RPMI7951 (cell line): Measurements from ENCODE around the gene WSCD2. TPM values are rescaled to one million over a fixed set of nuclear protein-coding genes. Genes with fewer than 3 reads are reported as not detected.
A peak's percentile ranks its signal among the peaks of the same experiment; 100 is the strongest.
"Not testable (repeated sequence)": the region's sequence is repeated elsewhere in the genome, so short reads cannot be mapped to it uniquely, and the experiment has no call there.

Experiments used
- DNase-seq: peaks from one replicate; pipeline ENCODE4 v3.0.0-alpha.2; 2012; ENCODE audit warnings: low read depth
- total RNA-seq: library from RNA; depleted of rRNA; stranded (reverse); fragments of >200 nt; shearing (Covaris generic); gene quantifications from 2 replicates; pipeline ENCODE4 v1.2.3, GENCODE V29; 2014

The WSCD2 gene
- total RNA-seq, 1 experiment from 2014 or later, result not detected

DNA sequence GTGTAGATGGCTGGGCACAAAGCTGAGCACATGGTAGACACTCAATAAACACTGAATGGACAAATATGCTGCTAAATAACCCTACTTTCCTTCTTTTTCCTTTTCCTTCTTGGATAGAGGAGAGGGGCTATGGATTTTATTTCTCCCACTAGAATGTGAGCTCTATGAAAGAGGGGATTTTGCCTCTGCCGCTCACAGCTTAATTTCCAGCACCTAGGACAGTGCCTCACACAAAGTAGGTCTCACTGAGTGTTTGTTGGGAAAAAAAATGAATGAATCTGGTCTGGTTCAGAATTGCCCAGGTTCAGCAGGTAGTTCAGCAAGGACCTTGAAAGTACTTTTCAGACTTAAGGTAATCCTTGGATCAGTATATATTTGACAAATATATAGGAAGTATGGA is 65.5 kb downstream of the WSCD2 start:
- DNase-seq, result no peak

DNA sequence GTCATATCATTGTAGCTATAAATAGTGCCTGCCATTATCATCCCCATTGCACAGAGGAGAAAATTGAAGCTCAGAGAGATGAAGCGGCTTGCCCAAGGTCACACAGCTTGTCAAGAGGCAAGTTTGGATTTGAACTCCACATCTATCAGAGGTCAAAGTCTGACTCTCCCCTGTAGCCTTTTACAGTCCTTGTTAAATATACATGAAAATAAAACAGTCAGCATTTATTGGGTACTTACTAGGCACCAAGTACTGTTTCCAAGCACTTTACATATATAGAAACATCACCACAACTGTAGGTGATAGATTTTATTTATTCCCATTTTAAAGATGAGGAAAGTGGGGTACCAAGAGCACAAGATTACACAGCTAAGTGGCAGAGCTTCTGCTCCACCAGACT is 67.2 kb downstream of the WSCD2 start:
- no peak for DNase-seq

DNA sequence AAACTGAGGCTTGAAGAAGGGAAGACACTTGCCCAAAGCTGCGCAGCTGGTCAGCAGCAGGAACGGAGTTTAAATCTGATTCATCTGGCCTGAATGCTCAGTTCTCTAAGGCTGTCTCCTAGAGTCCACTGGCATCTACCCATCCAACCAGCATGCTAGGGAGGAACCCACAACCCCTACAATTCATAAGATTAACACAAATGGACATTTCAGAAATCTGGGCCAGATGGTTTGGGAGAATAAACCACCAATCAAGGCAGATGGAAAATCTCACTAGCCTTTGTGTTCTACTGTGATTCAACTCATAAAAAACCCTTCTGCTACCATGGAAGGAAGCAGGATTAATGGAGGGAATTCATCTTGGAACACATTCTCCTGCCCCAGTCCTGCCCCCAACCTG is 67.8 kb downstream of the WSCD2 start:
- DNase-seq, result no peak

DNA sequence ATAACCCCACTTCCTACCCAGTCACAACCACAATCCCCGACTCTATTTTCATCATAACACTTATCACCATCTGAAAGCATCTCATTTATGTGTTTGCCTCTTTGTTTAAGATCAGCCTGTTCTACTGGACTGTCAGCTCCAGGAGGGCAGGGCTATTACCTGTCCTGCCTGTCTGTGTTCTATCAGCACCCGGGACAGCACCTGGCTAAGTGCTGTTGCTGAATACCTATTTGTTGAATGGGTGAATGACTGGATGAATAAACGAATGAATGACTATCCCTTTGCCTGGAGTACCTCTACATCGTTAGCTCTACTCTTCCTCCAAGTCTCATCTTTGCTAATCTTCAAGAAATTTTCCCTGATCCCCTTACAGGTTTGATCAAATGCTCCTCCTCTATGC is 69.0 kb downstream of the WSCD2 start:
- DNase-seq, result no peak

DNA sequence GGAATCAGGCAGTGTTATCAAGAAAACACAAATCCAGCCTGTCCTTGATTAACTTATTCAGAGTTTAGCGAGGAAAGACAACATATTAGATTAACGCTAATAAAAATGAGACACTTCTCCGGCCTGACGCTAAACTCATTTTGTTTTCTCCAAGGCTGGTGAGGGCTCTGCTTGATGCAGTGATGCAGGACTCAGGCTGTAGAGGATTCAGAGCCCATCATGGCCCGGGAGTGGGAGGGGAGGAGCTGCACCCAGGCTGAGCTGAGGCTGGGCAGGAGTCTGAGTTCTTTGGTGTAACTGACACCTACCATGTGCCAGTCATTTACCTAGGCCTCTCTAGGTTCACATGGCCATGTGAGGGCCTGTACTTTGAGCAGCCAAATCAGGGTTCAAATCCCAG is 70.0 kb downstream of the WSCD2 start:
- no peak for DNase-seq

DNA sequence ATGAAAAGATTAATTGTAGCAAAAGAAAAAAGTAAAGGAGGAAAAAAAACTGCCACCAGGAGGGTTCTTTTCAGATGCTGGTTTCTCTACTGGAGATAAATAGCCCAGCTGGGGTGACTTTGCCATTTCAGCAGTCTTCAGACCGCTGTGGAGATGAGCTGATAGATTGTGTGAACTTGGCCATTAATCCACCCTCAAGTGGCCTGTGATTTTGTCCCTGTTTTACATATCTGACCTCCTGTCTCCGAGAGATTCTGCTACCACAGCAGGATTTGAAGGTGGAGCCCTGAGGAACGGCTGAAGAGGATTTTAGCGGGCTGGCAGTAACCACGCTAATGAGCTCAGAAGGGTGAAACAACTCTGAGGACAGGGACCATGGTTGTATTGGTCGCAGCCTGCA is 72.7 kb downstream of the WSCD2 start:
- DNase-seq, result no peak

DNA sequence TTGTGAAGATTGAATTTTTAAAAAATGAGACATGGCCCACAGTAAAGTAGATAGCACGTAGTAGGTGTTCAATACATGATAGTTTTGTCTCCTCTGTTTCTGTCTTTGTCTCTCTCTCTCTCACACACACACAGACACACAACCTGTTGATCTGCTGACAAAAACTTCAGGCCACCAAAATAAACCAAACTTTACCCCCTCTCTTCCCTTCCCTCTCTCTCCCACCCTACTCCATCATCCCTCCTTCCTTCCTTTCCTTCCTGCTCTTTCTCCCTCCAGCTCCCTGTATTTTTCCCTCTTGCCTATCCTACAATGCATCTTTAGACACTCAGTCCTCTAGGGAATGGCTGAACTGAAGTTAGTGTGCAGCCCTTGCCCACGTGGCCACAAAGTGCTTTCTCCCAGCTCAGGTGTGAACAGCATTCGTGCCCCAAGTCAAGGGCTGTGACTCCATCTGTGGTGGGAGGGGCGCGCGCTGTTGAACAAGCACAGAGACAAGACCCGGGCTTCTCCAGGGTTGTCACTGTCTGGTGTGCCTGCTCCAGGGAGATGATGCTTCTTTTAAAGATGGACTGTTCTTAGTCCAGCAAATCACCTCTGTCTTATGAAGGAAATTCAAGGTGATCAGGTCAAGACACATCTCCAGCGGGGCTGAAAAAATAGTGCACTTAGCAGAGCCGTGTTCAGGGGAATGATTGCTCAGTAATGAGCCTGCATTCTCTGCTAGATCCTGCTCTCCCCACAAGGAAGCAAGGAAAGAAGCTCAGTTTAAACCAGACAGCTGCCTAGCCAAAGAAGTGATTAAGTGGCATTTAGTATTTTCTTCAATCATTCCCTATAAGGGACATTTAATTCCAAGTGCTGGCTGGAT is 75.3 kb downstream of the WSCD2 start:
- no peak for DNase-seq

DNA sequence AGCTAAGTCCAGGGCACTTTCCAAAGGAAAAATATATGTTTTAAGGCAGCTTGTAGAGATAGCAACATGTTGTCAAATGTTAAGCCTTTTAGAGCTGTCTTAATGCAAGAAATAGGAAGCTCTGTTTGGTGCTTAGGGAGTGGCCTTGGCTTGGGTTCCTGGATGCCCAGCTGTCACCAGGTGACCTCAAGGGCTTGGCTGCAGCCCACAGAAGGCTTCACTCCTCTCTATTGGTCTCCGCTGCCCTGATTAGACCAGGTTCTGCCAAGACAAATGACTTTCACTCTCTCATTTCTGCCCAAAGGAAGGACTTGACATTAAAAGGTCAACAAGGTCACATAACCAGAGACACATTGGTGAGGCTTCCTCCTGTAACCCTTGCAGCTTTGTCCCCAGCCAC is 76.8 kb downstream of the WSCD2 start:
- no peak for DNase-seq

DNA sequence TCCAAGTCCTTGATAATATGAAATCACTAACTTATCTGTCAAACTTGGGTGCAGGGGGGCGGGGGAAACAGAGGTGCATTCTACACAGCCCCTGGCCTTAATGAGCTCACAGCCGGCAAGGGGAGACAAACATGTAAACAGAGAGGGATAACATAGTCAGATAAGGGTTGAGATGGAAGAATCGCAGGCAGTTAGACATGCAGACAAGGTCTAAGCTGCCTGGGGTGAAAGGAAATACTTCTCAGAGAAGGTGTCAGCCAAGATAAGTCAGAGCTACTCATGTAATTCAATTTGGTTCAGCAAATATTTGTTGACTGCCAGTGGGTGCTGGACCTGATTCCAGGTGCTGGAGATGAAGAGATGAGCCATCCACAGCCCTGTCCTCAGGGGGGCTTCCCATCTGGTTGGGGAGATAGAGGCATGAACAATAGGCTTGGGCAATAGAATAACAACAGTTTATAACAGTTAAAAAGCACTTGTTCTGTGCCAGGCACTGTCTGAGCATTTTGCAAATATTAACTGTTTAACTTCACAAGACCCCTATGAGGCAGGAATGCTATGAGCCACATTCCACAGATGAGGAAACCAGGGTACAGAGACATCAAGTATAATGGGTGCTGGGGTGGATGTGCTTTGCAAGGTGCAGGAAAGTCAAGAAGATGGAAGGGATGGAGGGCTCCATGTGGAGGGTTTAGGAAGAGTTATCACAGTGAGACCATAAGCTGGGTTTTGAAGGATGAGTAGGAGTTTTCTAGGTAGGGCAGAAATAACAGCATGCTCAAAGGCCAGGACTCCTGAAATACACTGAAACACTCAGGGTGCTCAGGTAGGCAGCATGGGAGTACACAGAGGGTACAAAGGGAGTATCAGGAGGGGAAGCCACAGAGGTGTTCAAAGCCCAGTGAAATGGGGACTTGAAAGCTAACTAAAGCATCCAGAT is 79.0 kb downstream of the WSCD2 start:
- no peak for DNase-seq

DNA sequence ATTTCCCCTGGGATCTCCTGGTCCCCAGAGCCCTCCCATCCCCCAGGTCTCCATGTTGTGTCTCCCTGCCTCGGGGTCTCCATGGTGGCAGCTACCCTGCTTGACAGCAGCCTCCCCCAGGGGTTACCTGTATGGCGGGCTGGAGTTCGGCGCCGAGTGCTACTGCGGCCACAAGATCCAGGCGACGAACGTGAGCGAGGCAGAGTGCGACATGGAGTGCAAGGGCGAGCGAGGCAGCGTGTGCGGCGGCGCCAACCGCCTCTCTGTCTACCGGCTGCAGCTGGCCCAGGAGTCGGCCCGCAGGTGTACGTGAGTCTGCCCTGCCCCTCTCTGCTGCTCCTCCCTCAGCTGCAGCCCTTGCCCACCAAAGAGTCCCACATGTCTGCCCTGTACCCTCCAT is 80.9 kb downstream of the WSCD2 start:
- no peak for DNase-seq

DNA sequence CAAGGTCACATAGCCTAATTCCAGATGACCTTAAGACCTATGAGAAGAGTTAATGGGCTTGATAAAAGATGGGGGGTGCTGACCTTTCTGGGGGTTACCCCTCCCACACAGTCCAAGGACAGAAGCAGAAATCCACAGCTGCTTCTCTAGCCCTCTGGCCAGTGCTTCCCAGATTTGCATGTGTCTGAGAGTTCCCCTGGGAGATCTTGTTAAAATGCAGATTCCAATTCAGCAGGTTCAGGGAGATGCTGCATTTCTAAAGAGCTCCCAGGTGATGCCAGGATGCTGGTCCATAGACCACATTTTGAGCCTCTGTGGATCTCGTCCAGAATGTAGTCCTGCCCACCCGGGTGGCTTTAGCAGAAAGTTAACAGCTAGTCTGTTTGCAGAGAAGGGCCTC is 82.1 kb downstream of the WSCD2 start:
- DNase-seq, result no peak

DNA sequence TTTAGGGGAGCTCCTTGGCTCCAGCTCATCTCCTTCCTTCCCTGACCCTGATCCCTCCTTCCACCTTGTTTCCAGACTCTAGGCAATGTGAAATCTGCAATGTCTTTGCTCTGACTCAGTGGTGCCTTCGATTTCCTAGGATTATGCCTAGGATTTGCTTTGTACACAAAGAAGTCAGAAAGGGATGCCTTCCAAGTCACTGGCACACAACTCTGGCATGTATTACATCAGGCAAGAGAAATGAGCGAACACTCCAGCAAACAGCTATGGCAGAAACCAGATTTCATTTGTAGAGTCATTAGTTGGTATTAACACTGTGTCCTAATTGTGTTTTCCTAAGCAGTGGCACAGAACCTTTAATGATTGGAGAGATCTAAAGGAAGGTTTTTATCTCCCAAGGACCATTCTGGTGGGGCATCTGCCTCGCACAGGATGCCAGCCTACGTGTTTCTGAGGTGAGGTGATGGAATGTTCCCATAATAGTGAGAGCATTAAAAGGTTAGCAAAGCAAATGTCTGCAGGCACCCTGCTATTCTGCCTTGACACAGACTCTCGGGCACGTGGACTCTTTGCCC is 84.9 kb downstream of the WSCD2 start:
- DNase-seq, result no peak

DNA sequence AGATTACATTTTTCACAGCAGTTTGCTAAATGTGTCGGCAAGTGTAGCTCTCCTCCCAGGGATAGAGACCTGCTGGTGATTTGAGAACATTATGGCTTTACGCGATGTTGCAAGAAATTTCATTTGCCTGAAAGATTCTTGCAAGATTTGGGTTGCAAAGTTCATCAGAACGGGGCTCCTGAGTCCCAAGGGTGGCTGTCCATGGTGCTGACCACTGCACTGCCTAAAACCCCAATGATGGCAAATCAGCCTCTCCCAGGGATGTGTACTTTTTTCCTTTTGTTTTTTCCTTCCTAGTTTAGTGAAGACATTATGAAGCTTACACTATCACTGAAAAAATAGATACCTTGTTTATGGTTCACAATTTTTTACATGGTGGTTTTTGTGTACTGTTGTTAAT is 85.4 kb downstream of the WSCD2 start:
- peak; percentile 35 for DNase-seq

DNA sequence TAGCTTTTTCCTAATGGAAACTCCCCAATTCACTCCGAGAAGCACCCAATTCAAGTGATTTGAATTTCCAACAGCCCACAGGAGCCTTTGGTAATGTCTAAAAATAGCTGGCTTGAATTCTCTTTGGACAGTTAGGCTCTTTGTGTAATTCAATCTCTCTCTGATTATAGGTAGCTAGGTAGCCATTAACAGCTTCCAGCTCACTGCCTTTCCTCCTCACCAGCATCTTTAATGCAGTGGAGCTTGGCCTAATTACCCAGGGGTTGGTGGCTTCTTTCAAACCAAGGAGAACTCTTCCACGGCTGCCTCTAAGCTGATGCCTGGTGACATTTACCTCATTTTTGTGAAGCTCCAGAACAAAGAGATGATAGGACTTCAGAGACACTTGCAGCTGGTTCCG is 86.4 kb downstream of the WSCD2 start:
- DNase-seq, result no peak

DNA sequence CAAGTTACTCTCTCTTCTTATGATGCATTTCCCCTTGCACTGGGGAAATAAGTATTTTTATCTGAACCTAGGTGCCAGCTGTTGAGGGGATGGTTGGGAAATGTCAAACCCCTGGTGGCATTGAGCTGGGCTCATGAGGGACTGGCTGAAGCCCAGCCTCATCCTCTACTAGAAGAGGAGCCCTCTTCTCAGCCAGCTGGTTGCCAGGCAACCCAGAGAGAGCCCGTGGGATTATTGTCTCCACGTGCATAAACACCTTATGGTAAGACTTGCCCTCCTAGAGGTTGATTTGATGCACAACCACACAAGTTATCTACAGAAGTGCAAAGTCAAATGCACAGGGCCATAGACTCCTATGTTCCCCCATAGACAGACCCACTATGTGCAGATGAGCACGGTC is 89.8 kb downstream of the WSCD2 start:
- no peak for DNase-seq

DNA sequence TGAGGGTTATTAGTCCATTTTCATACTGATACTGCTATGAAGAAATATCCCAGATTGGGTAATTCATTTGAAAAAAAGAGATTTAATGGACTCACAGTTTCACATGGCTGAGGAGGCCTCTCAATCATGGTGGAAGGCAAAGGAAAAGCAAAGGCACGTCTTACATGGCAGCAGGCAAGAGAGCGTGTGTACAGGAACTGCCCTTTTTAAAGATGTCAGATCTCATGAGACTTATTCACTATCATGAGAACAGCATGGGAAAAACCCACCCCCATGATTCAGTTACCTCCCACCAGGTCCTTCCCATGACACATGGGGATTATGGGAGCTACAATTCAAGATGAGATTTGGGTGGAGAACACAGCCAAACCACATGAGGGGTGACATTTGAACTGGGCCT is 96.0 kb downstream of the WSCD2 start:
- not testable (repeated sequence) for DNase-seq

DNA sequence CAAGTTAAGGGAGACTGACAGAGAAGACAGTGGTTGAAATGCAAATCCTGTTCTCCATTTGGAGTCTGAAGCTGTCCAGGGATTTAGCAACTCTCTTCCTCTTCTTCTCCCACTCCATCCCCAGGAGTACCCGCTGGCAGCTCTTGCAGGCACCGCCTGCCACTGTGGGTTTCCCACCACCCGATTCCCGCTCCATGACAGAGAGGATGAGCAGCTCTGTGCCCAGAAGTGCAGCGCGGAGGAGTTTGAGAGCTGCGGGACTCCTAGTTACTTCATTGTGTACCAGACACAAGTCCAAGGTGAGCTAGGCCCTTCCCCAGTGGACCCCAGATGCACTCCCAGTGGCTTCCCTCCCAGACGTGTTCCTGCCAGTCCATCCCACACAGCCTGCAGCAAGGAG is 97.8 kb downstream of the WSCD2 start:
- DNase-seq, result no peak

DNA sequence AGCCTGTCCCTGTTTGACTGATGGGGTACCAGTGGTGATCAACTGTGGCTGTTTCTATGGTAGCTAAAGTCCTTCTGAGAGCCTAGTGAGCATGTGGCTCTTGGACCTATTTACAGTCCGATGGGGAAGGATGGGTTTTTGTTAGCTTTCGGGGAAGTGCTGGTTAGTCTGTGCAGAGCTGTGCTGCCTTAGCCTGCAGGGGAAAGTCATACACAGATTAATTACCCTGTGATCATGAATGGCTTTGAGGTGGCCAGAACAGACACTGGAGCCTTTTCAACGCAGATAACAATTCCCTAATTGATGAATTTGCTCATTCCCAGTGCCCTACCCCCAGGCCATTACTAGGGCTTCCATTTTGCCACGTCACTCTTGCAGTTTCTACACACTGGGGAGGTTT is 99.7 kb downstream of the WSCD2 start:
- peak; percentile 15 for DNase-seq

DNA sequence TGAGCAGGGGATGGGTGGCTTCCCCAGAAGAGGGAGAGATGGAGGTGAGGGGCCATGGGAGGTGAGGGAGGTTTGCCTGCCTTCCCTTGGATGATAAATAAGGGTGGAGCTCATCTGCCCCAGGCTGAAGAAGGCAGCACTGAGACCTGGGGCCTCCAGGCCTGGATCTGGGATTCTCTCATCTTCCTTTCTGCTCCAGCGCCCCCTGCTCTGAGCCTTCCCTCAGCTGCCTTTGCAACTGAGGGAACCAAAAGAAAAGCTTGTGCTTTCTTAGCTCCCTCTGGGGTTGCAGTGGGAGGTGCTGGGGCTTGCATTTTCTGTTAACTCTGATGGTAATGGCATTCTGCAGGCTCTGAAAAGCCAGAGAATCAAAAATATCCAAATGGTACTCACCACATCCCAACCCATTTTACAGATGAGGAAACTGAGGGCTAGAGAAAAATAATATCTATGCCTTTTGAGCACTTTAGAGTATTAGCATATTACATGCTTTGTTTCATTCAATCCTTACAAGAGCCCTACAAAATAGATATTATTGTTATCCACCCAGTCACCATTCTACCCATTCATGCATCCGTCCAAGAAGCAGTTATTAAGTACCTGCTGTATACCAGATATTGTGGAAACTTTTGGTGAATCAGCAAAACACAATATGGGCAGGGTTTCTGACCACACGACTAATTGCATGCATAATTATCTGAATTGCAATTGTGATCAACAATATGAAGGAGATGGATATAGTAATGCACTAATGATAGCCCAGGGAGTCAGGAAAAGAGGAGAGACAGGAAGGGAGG is 102.2 kb downstream of the WSCD2 start:
- DNase-seq, result no peak

DNA sequence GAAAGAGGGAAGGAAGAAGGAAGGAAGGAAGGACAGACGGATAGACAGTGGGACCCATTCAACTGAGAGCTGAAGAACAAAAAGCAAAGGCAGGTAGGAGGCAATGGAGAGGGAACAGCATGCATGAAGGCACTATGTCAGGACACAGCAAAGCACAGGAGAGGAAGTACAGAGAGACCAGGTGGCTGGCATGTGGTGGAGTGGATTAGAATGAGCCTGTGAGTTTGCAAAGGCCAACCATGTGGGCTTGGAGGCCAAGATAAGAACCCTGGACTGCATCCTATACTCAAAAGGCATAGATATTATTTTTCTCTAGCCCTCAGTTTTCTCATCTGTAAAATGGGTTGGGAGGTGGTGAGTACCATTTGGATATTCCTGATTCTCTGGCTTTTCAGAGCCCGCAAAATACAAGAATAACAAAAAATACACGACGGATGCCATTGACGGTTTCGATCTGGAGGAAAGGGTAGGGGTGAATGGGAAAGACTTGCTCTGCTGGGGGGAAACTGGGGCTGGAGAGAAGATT is 102.9 kb downstream of the WSCD2 start:
- DNase-seq, result no peak

DNA sequence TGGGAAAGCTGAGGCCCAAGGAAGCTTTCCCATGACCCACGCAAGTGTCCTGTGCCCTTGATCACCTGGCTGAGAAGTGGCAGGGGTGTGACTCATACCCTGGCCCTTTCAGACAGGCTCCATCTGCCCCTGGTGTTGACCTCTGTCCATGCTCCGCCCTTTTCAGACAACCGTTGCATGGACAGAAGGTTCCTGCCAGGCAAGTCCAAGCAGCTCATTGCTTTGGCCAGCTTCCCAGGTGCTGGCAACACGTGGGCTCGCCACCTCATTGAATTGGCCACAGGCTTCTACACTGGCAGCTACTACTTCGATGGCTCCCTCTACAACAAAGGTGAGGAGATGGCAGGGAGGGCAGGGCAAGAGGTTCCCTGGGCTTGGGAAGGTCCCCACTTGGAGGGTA is 103.5 kb downstream of the WSCD2 start:
- peak; percentile 13 for DNase-seq
